Esophagus (tissue), 2 donors: ENCODE measurements around the gene SLC26A11. TPM values are rescaled to one million over a fixed set of nuclear protein-coding genes. Genes with fewer than 3 reads are reported as not detected.
A peak's percentile ranks its signal among the peaks of the same experiment; 100 is the strongest.
"Not testable (repeated sequence)": the region's sequence is repeated elsewhere in the genome, so short reads cannot be mapped to it uniquely, and the experiment has no call there.

ENCODE experiments used
- H3K27ac ChIP-seq, 2 donors: one replicate each; pipeline ENCODE4 v1.5.1; 2013; ENCODE audit warnings: low read depth in 2 of 2, mild to moderate bottlenecking in 2 of 2, inconsistent platforms in 1 of 2, low read length in 1 of 2, moderate library complexity in 1 of 2
- H3K27me3 ChIP-seq, 2 donors: one replicate each; pipeline ENCODE4 v1.6.1; 2013; ENCODE audit warnings: low read length in 2 of 2, control low read depth in 1 of 2, mild to moderate bottlenecking in 1 of 2; ENCODE audit not compliant: insufficient read depth in 2 of 2, control insufficient read depth in 1 of 2
- H3K36me3 ChIP-seq, 2 donors: one replicate each; pipeline ENCODE4 v1.6.1; 2013; ENCODE audit warnings: low read length in 1 of 2; ENCODE audit not compliant: control insufficient read depth in 2 of 2, insufficient read depth in 2 of 2
- H3K4me1 ChIP-seq, 2 donors: one replicate each; pipeline ENCODE4 v1.6.1; 2013; ENCODE audit warnings: low read length in 1 of 2; ENCODE audit not compliant: control insufficient read depth in 2 of 2, insufficient read depth in 2 of 2
- H3K4me3 ChIP-seq, 2 donors: one replicate each; pipeline ENCODE4 v1.5.1; 2013; ENCODE audit warnings: low read length in 2 of 2, mild to moderate bottlenecking in 2 of 2, low read depth in 1 of 2, moderate library complexity in 1 of 2
- H3K9me3 ChIP-seq, 2 donors: one replicate each; pipeline ENCODE4 v1.6.1; 2013; ENCODE audit warnings: mild to moderate bottlenecking in 2 of 2, low read depth in 1 of 2, low read length in 1 of 2, moderate library complexity in 1 of 2; ENCODE audit not compliant: control insufficient read depth in 2 of 2, insufficient read depth in 1 of 2
- WGBS, 2 donors: extraction: QIAGEN DNeasy Blood & Tissue Kit; methylation state at CpG; one replicate each; pipeline ENCODE4 v1.1.7; 2013; 5-methylcytosine and 5-hydroxymethylcytosine counted together
- polyA plus RNA-seq, 2 donors: library from polyadenylated mRNA; stranded (reverse); fragments of 200-250 nt; gene quantifications; one replicate each; pipeline ENCODE4 v1.2.3, GENCODE V29; 2013
- donor health status: healthy with polysubstance abuse.
- donor health status: Bipolar disorder and iron deficiency.

The SLC26A11 gene
- polyA plus RNA-seq, 2 donors = 4.7 to 6.9 TPM

GRCh38 chr17:80269405-80269807 lies 49.2 kb downstream of the SLC26A11 start:
- peaks cover 10 to 15% of the 10 kb centered on the region in 2 donors for H3K36me3 ChIP-seq
- no peaks in the 10 kb centered on the region for H3K27me3 ChIP-seq
- WGBS, 2 donors = 88 to 90% methylated on average over 2 of the region's 2 CpGs
- H3K27ac ChIP-seq = no peak overlapping the region
- H3K4me1 ChIP-seq = peaks cover 0 to 12% of the 10 kb centered on the region in 2 donors
- H3K9me3 ChIP-seq = no peaks in the 10 kb centered on the region
- H3K4me3 ChIP-seq = no peak overlapping the region

- WGBS, 2 donors = 87% methylated on average over 10 of the region's 10 CpGs
- Histone ChIP-seq H3K27ac (no peak overlapping the region), H3K36me3 (peaks cover 10 to 15% of the 10 kb centered on the region in 2 donors), H3K27me3 (no peaks in the 10 kb centered on the region), H3K4me3 (no peak overlapping the region), H3K9me3 (no peaks in the 10 kb centered on the region), H3K4me1 (peaks cover 0 to 8% of the 10 kb centered on the region in 2 donors)
These were observed 49.9 kb downstream of the SLC26A11 start for GRCh38 chr17:80270104-80270503.

- WGBS, 2 donors = 72 to 83% methylated on average over 4 of the region's 4 CpGs
- H3K9me3 ChIP-seq = no peaks in the 10 kb centered on the region
These were observed 50.6 kb downstream of the SLC26A11 start for GRCh38 chr17:80270836-80271235.

GRCh38 chr17:80272366-80272765 lies 52.1 kb downstream of the SLC26A11 start:
- Histone ChIP-seq H3K4me3 (no peak overlapping the region), H3K4me1 (peaks cover 0 to 8% of the 10 kb centered on the region in 2 donors), H3K36me3 (peaks cover 10 to 15% of the 10 kb centered on the region in 2 donors), H3K9me3 (no peaks in the 10 kb centered on the region), H3K27ac (no peak overlapping the region), H3K27me3 (no peaks in the 10 kb centered on the region)
- WGBS, 2 donors = 90 to 95% methylated on average over 10 of the region's 10 CpGs

More at GRCh38 chr17:80270836-80271235, 50.6 kb downstream of the SLC26A11 start:
- Histone ChIP-seq H3K4me1 (peaks cover 0 to 8% of the 10 kb centered on the region in 2 donors), H3K36me3 (peaks cover 10 to 15% of the 10 kb centered on the region in 2 donors), H3K27me3 (no peaks in the 10 kb centered on the region), H3K4me3 (no peak overlapping the region), H3K27ac (no peak overlapping the region)

GRCh38 chr17:80274331-80274730 lies 54.1 kb downstream of the SLC26A11 start:
- Histone ChIP-seq H3K4me3 (no peak overlapping the region), H3K27ac (no peak overlapping the region), H3K4me1 (peaks cover 4 to 22% of the 10 kb centered on the region in 2 donors), H3K9me3 (no peaks in the 10 kb centered on the region), H3K36me3 (peaks cover 10 to 15% of the 10 kb centered on the region in 2 donors), H3K27me3 (no peaks in the 10 kb centered on the region)
- 83 to 89% methylated on average over 9 of the region's 9 CpGs for WGBS, 2 donors

- Histone ChIP-seq H3K4me3 (no peak overlapping the region), H3K9me3 (no peaks in the 10 kb centered on the region), H3K36me3 (peaks cover 10 to 14% of the 10 kb centered on the region in 2 donors), H3K4me1 (peaks cover 7 to 23% of the 10 kb centered on the region in 2 donors), H3K27ac (no peak overlapping the region), H3K27me3 (no peaks in the 10 kb centered on the region)
- 76 to 87% methylated on average over 4 of the region's 4 CpGs for WGBS, 2 donors
These were observed 54.7 kb downstream of the SLC26A11 start for GRCh38 chr17:80274871-80275449.

GRCh38 chr17:80275857-80276256 lies 55.6 kb downstream of the SLC26A11 start:
- Histone ChIP-seq H3K4me1 (peaks cover 9 to 21% of the 10 kb centered on the region in 2 donors), H3K36me3 (peaks cover 10 to 13% of the 10 kb centered on the region in 2 donors)
- H3K27ac ChIP-seq, H3K27me3 ChIP-seq, H3K4me3 ChIP-seq, H3K9me3 ChIP-seq: not testable (repeated sequence)
- WGBS, 2 donors = 95 to 96% methylated on average over 8 of the region's 8 CpGs

- Histone ChIP-seq H3K9me3 (no peaks in the 10 kb centered on the region), H3K4me1 (peaks cover 9 to 21% of the 10 kb centered on the region in 2 donors), H3K4me3 (no peak overlapping the region), H3K27me3 (no peaks in the 10 kb centered on the region), H3K27ac (peak overlapping the region; percentile 66 to 86), H3K36me3 (peaks cover under 1 to 21% of the 10 kb centered on the region in 2 donors)
- WGBS, 2 donors = 50 to 54% methylated on average over 32 to 34 of the region's 34 CpGs
These were observed 57.8 kb downstream of the SLC26A11 start for GRCh38 chr17:80277751-80278671.

DNA sequence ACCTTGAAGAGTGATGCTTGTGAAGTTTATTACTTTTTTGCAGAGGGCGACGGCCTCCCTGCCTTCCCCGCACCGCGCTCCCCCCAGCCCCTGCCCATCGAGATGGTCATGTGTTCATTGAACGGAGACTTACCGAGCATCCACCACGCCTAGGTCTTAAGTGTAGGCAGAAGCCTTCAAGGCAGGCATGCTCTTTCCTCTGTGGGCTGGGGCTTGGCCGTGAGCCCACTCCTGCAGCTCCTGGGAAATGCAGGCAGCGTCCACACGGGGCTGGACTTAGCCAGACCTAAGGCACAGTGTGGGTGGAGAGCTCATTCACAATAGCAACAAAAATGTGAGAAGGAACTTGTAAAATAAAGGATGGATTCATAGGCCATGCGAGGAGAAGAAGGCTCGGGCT lies 59.7 kb downstream of the SLC26A11 start:
- H3K9me3 ChIP-seq = no peaks in the 10 kb centered on the region
- no peak overlapping the region for H3K4me3 ChIP-seq
- 45 to 59% methylated on average over 14 of the region's 14 CpGs for WGBS, 2 donors
- H3K27ac ChIP-seq = no peak overlapping the region
- no peaks in the 10 kb centered on the region for H3K27me3 ChIP-seq
- H3K36me3 ChIP-seq = peaks cover 0 to 19% of the 10 kb centered on the region in 2 donors
- peaks cover 9 to 16% of the 10 kb centered on the region in 2 donors for H3K4me1 ChIP-seq
